Activated CD4-positive, alpha-beta memory T cell treated with anti-CD3 and anti-CD28 coated beads, Interleukin-2, amount 10 ng/mL, durations not matched to agents 7 days and 5 days (primary cell): Measurements from ENCODE around the gene TMEM219. TPM values are rescaled to one million over a fixed set of nuclear protein-coding genes. Genes with fewer than 3 reads are reported as not detected.

Experiments used
- CTCF ChIA-PET: fragments of 350-600 bp; sonication (Branson Sonifier 250); formaldehyde crosslinking; loops from one replicate; lab custom pipeline; 2021; ENCODE audit warnings: antibody characterized with exemption, inconsistent platforms; lab: Charles Lee
- POLR2A ChIA-PET: fragments of 350-600 bp; sonication (Branson Sonifier 250); formaldehyde crosslinking; loops from one replicate; lab custom pipeline; 2021; ENCODE audit warnings: antibody characterized with exemption; lab: Charles Lee
- DNase-seq: peaks from one replicate; pipeline ENCODE4 v3.0.0-alpha.2; 2020
- H3K27ac Mint-ChIP-seq: one replicate; pipeline ENCODE4 v1.8.0; 2021; ENCODE audit warnings: mild to moderate bottlenecking, mixed read lengths
- H3K27me3 Mint-ChIP-seq: one replicate; pipeline ENCODE4 v1.8.0; 2021; ENCODE audit warnings: mixed read lengths
- H3K36me3 Mint-ChIP-seq: one replicate; pipeline ENCODE4 v1.8.0; 2021; ENCODE audit warnings: low read depth, mixed read lengths
- H3K4me1 Mint-ChIP-seq: one replicate; pipeline ENCODE4 v1.8.0; 2021; ENCODE audit warnings: mixed read lengths
- H3K4me3 Mint-ChIP-seq: one replicate; pipeline ENCODE4 v1.8.0; 2021; ENCODE audit warnings: mild to moderate bottlenecking, mixed read lengths
- H3K9me3 Mint-ChIP-seq: one replicate; pipeline ENCODE4 v1.8.0; 2021; ENCODE audit warnings: mixed read lengths
- total RNA-seq, 2 experiments: library from RNA; stranded (reverse); gene quantifications; one replicate each; pipeline ENCODE4 v1.2.3, GENCODE V29; 2021

TMEM219 gene
- total RNA-seq, 2 experiments from 2014 or later = 68.9 to 78.7 TPM

DNA sequence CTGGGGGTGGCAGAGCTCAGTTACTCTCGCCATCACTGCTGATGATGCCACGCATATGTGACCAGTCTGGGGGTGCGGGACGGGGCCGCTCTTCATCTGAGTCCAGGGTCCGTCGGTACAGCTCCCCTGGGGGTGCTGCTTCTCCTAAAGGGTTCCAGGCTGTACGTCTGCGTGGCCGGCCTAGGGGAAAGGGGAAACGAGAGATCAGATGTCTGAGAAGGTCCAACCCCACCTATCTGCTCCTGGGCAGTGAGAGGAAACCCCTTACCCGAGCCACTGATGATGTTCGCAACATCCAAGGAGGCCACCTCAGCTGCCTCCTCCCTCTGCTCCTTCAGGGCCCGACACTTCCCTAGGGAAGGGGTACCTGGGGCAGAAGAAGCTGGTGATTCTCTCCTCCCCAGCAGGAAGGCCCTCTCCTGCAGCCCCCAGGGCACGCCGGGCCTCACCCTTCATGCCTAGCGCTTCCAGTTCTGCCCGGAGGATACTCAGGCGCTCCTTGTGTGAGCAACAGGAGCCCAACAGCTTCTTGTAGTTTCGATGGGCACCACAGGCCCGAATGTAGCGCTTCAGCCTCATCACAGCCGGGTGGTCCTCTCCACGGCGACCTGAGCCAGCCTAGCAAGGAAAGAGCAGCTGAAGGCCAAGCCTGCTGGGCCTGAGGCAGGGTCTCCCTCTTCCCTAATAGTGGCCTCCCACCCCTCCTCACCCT lies 31.5 kb downstream of the TMEM219 start:
- Mint-ChIP-seq H3K27me3 (no peaks in the 10 kb centered on the region), H3K9me3 (no peaks in the 10 kb centered on the region), H3K4me3 (no peak overlapping the region), H3K27ac (peak overlapping the region; percentile 98), H3K36me3 (peaks cover 59% of the 10 kb centered on the region), H3K4me1 (peaks cover 33% of the 10 kb centered on the region)
- ChIA-PET CTCF (interaction anchor here (1.0 kb wide), 1 partner anchor 39 kb away, joined by 5 read pairs; no protein-coding TSS in a partner anchor), POLR2A (interaction anchor here (0.7 to 5.1 kb wide), 12 partner anchors 9 to 191 kb away, joined by 3 to 99 read pairs (median 3); partner anchors contain the start of genes ALDOA, CDIPT, MVP and TAOK2)
- no peak for DNase-seq

DNA sequence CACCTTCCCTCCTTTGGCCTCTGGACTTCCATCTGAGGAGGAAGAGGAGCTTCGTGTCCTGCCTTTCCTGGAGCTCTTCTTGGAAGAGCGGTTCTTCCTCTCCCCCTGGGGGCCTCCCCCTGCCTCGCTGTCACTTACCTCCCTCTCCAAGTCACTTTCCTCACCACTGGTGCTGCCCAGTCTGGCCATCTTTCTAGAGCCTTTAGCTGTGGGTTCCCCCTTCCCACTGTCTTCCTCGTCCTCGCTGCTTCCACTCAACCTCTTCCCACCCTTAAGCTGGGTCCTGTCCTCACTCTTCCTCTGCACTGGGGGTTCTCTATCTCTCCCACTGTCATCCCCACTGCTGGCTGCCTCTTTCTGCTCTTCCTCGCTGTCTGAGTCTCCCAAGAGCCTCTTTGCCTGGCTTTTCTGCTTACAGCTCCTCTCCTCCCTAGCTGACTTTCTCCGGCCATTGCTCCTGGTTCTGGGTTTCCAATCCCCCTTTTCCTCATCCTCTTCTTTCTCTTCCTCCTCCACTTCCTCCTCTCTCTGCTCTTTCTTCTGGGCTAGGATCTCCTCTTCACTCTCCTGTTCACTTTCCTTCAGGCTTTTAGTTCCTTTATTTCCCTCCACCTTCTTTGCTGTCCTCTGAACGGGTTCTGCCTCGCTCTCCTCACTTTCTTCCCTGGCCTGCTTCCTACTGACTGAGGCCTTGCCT lies 32.2 kb downstream of the TMEM219 start:
- POLR2A ChIA-PET = interaction anchor here (0.7 to 5.1 kb wide), 12 partner anchors 10 to 294 kb away, joined by 3 to 99 read pairs (median 3); partner anchors contain the start of genes ALDOA, CDIPT, KCTD13 and MVP
- no peaks in the 10 kb centered on the region for H3K9me3 Mint-ChIP-seq
- H3K36me3 Mint-ChIP-seq = peaks cover 60% of the 10 kb centered on the region
- no peaks in the 10 kb centered on the region for H3K27me3 Mint-ChIP-seq
- CTCF ChIA-PET = interaction anchor here (1.0 to 1.6 kb wide), 2 partner anchors 38 to 209 kb away, joined by 3 to 5 read pairs; no protein-coding TSS in a partner anchor
- peaks cover 37% of the 10 kb centered on the region for H3K4me1 Mint-ChIP-seq
- no peak for DNase-seq
- H3K4me3 Mint-ChIP-seq = peak overlapping the region; percentile 94
- H3K27ac Mint-ChIP-seq = peak overlapping the region; percentile 98

DNA sequence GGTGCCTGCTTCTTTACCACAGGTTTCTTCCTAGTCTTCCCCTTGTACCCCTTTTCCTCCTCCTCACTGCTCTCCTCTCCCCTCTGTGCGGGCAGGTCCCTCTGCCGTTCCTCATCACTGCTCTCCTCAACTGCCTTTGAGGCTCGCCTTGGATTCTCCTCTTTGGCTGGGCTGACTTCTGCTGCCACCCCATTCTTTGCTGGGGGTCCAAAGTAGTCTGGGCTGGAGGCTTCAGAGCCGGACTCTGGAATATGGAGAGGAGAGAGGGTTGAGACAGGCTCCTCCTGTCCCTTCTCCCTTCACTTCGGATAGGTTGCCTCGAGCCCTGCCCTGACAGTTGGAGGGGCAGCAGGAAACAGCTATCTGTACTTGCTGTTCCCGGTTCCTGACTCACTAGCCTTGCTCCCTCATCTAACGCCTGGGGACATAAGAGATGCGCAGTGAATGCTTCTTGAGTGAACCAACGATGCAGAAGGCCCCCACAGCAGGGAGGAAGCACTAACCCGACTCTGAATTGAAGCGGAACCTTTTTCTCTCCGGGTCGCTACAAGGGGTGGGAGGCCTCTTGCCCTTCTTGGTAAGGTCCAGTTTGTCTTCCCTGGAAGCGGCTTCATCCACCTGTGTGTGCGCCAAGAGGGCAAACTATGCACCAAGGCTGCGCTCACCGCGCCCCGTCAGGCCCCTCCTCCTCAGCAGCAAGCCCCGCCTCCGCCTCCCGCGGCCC lies 32.9 kb downstream of the TMEM219 start:
- Mint-ChIP-seq H3K4me1 (peaks cover 44% of the 10 kb centered on the region), H3K9me3 (no peaks in the 10 kb centered on the region), H3K4me3 (peak overlapping the region; percentile 94), H3K36me3 (peaks cover 65% of the 10 kb centered on the region), H3K27me3 (no peaks in the 10 kb centered on the region), H3K27ac (peak overlapping the region; percentile 98)
- ChIA-PET POLR2A (interaction anchor here (0.5 to 5.1 kb wide), 27 partner anchors 10 to 1133 kb away, joined by 3 to 99 read pairs (median 4); partner anchors contain the start of genes ALDOA, ASPHD1, CDIPT and CORO1A), CTCF (interaction anchor here (0.8 to 2.8 kb wide), 4 partner anchors 33 to 293 kb away, joined by 3 to 9 read pairs (median 3); partner anchors contain the start of genes PAGR1 and TMEM219)
- peak; percentile 81 for DNase-seq

DNA sequence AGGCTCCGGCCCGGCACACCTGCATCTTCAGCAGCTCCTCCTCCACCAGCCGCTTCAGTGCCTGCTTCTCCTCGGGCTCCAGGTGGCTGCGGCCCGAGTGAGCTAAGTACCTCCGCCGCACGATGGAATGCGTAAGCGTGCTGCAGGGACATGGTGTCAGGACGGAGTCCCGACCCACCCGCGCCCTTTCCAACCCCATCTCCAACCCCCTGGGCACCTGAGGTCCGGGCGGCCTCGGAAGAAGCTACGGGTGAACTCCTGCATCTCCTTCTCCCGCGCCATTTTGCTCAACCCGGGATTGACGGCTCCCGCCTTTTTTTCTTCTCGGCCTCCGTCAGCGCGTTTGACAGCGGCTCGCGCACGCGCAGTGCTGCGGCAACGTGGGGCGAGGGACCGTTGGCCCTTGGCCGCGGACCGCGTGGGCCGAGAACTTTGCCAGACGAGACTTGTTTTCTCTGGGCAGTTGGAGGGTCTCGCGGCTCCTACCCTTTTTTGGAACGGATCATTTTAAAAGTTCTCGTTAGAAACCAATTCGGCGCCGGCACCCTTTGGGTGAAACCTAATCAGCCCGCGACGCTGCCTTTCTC lies 33.5 kb downstream of the TMEM219 start, which contains the start of gene HIRIP3:
TSS of gene HIRIP3 (minus strand) at position 294 of the 587 bp plus-strand sequence. CDS start at position 282, 12 bp downstream.
- H3K4me3 Mint-ChIP-seq = peak within 1 kb of the TSS; percentile 94
- H3K27ac Mint-ChIP-seq = peak within 1 kb of the TSS; percentile 98
- H3K9me3 Mint-ChIP-seq = no peaks in the 10 kb centered on the region
- H3K36me3 Mint-ChIP-seq = peaks cover 64% of the 10 kb centered on the region
- CTCF ChIA-PET = interaction anchor here (0.8 to 2.8 kb wide), 5 partner anchors 34 to 293 kb away, joined by 3 to 9 read pairs (median 3); partner anchors contain the start of genes CDIPT, PAGR1 and TMEM219
- DNase-seq = peak; percentile 90
- H3K27me3 Mint-ChIP-seq = no peaks in the 10 kb centered on the region
- H3K4me1 Mint-ChIP-seq = peaks cover 45% of the 10 kb centered on the region
- POLR2A ChIA-PET = interaction anchor here (0.5 to 5.1 kb wide), 27 partner anchors 9 to 1134 kb away, joined by 3 to 99 read pairs (median 4); partner anchors contain the start of genes ALDOA, ASPHD1, CDIPT and CORO1A

DNA sequence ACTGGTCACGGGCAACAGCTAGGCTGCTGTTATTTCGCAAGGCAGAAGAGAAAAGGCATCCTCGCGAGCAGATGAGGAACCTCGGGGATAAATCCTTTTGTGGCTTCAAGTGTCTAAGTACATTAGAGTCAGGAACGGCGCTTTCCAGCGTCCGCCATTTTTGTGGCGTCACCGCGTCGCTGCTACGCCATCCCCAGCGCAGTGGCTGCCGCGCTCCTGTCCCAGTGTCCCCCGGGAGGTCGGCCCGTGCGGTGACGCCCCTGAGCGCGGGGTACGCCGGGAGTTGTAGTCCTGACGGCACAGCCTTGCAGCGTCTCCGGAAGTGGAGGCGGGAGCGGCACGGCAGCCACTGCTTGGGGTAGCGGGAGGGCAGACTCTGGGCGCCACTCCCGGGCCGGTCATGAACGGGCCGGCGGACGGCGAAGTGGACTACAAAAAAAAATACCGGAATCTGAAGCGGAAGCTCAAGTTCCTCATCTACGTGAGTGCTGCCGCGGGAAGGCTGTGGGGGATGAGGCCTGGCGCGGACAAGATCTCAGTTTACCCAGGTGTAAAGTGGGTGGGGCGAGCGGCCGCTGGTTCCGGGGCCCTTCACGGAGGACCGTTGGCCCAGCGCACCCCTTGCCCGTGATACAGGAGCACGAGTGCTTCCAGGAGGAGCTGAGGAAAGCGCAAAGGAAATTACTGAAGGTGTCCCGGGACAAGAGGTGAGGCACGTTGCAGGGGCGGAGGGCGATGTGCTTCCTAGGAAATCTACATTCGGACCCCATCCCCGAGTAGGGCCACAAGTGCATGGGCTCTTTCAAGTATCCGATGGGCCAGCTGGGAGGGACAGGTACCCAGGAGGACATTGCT lies 34.3 kb downstream of the TMEM219 start, which contains the start of gene INO80E:
TSS of gene INO80E (plus strand) at position 331 of the 855 bp plus-strand sequence. CDS start at position 401, 70 bp downstream.
- Mint-ChIP-seq H3K4me1 (peaks cover 45% of the 10 kb centered on the region), H3K27me3 (no peaks in the 10 kb centered on the region), H3K9me3 (no peaks in the 10 kb centered on the region), H3K27ac (peak within 1 kb of the TSS; percentile 98), H3K36me3 (peaks cover 61% of the 10 kb centered on the region), H3K4me3 (peak within 1 kb of the TSS; percentile 94)
- ChIA-PET POLR2A (interaction anchor here (0.6 to 5.1 kb wide), 20 partner anchors 9 to 1134 kb away, joined by 3 to 99 read pairs (median 6); partner anchors contain the start of genes ALDOA, ASPHD1, FBRS and KCTD13), CTCF (interaction anchor here (1.2 to 2.8 kb wide), 5 partner anchors 9 to 211 kb away, joined by 3 to 9 read pairs (median 4); partner anchors contain the start of genes CDIPT, PAGR1 and TMEM219)
- peak; percentile 100 for DNase-seq

DNA sequence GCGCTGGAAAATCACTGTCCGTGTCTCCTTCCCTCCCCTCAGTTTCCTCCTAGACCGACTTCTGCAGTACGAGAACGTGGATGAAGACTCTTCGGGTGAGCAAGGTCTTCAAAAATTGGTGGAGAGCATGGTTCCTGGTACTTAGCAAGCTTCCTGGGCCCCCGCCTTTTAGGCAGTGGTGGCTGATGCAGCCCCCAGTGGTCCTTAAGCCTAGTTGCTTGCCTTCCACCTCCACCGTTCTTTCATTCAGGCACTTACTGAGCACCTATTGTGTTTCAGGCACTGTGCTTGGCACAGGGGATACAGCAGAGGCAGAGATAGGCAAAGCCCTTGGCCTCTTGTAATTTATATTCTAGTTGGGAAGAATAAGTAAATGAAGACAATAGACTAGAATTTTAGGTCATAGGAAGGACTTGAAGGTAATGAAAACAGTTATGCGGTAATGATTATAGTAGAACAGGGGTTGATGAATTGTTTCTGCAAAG lies 34.9 kb downstream of the TMEM219 start:
- Mint-ChIP-seq H3K9me3 (no peaks in the 10 kb centered on the region), H3K4me3 (peak overlapping the region; percentile 94), H3K27me3 (no peaks in the 10 kb centered on the region), H3K36me3 (peaks cover 62% of the 10 kb centered on the region), H3K27ac (peak overlapping the region; percentile 98), H3K4me1 (peaks cover 45% of the 10 kb centered on the region)
- CTCF ChIA-PET = interaction anchor here (0.6 to 2.8 kb wide), 7 partner anchors 9 to 297 kb away, joined by 3 to 9 read pairs (median 4); partner anchors contain the start of genes CDIPT and PAGR1
- DNase-seq = no peak
- POLR2A ChIA-PET = interaction anchor here (0.6 to 5.1 kb wide), 12 partner anchors 8 to 189 kb away, joined by 3 to 99 read pairs (median 14); partner anchors contain the start of genes ALDOA, ASPHD1, KCTD13 and MAZ

DNA sequence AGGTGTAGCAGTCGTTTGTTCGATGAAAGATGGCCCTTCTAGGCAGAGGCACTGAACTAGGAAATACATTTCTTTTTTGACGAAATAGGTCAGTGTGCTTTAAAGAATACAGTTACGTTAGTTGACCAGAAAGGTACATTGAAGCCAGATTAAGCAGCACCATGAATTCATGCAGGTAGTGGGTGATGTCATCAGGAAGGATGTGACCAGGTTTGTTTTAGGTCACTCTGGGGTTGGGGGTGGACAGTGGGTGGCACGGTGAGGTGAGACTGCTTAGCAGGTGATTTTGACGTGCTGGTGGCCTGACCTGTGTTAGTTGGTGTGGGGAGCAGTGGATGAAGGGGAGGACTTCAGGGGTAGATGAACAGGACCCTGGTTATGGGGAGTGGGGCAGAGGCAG lies 37.7 kb downstream of the TMEM219 start:
- POLR2A ChIA-PET = interaction anchor here (1.6 kb wide), 1 partner anchor 74 kb away, joined by 3 read pairs; the partner anchor contains the start of gene KCTD13
- Mint-ChIP-seq H3K4me1 (peaks cover 35% of the 10 kb centered on the region), H3K27ac (peak overlapping the region; percentile 28), H3K4me3 (no peak overlapping the region), H3K9me3 (no peaks in the 10 kb centered on the region), H3K27me3 (no peaks in the 10 kb centered on the region), H3K36me3 (peaks cover 59% of the 10 kb centered on the region)
- CTCF ChIA-PET = interaction anchor here (0.6 to 1.2 kb wide), 2 partner anchors 32 to 42 kb away, joined by 4 read pairs; partner anchors contain the start of gene TLCD3B
- no peak for DNase-seq

DNA sequence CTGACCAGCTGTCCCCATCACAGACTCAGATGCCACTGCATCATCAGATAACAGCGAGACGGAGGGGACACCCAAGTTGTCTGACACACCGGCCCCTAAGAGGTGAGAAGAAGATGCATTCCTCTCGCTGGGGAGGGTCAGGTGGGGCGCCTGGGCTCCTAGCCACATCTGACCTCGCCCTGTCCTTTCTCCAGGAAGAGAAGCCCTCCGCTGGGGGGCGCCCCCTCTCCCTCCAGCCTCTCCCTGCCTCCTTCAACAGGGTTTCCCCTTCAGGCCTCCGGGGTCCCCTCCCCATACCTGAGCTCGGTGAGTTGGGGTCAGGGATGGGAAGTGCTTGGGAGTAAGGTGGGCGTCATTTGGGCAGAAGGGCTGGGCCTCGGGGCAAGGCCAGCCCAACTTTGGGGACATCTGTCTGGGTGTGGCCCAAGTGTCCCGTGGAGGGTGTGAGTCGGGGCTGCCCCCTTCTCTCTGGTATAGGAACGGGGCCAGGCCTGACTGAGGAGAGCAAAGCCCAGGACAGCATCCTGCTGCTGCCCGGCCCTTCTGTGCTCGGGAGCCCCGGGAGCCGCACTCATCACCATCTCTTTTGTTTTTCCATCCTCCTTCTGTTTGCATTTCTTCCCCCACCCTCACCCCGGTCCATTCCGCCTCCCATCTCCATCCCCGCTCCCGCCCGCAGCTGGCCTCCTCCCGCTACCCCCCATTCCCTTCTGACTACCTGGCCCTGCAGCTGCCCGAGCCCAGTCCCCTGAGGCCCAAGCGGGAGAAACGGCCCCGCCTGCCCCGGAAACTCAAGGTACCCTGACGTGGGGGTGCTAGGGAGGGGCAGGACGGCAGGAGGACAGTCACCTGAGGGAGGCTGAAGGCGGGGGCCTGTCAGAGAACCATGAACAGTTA lies 39.1 kb downstream of the TMEM219 start:
- ChIA-PET POLR2A (interaction anchor here (1.6 kb wide), 1 partner anchor 75 kb away, joined by 3 read pairs; the partner anchor contains the start of gene KCTD13), CTCF (interaction anchor here (1.2 kb wide), 1 partner anchor 31 kb away, joined by 4 read pairs; the partner anchor contains the start of gene TLCD3B)

DNA sequence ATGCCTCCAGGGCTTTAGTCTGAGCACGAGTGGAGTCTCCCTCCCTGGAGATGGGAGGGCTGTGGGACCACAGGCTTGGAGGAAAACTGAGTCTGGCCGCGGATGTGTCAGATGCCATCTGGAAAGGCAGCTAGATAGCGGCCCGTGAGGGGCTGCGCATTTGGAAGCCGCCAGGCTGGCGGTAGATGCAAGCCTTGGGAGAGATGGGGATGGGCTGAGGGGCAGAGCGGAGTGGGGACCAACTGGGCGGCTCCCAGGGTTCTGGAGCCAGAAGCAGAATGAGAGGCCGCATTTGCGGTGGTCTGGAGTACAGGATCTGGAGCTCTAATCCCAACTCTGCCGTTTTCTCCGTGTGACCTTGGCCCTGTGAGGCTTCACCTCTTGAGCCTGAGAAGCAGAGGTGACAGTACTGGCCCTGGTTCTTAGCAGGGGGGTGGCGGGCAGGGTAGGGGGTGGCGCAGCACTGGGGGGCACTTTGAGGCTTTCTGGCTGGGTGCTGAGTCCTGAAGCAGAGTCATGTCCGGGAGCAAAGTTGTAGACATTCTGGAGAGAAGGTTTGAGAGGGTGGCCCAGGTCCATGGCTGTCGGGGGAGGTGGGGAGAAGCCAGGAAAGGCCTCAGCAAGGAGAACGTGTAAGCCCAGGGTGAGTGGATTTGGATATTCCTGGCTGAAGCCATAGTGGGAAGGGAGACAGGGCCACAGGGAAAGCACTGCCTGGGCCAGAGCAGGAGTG lies 40.9 kb downstream of the TMEM219 start:
- no peak overlapping the region for H3K4me3 Mint-ChIP-seq
- CTCF ChIA-PET = interaction anchor here (1.3 kb wide), 1 partner anchor 154 kb away, joined by 3 read pairs; no protein-coding TSS in a partner anchor

More for the DNA sequence above, 39.1 kb downstream of the TMEM219 start:
- no peak overlapping the region for H3K4me3 Mint-ChIP-seq
- H3K36me3 Mint-ChIP-seq = peaks cover 46% of the 10 kb centered on the region
- no peak for DNase-seq
- no peaks in the 10 kb centered on the region for H3K9me3 Mint-ChIP-seq
- H3K4me1 Mint-ChIP-seq = peaks cover 29% of the 10 kb centered on the region
- no peaks in the 10 kb centered on the region for H3K27me3 Mint-ChIP-seq
- no peak overlapping the region for H3K27ac Mint-ChIP-seq

More for the DNA sequence above, 40.9 kb downstream of the TMEM219 start:
- Mint-ChIP-seq H3K4me1 (peaks cover 16% of the 10 kb centered on the region), H3K27ac (no peak overlapping the region), H3K9me3 (no peaks in the 10 kb centered on the region), H3K36me3 (peaks cover 36% of the 10 kb centered on the region), H3K27me3 (no peaks in the 10 kb centered on the region)
- POLR2A ChIA-PET = interaction anchor here (1.3 to 1.4 kb wide), 2 partner anchors 10 to 41 kb away, joined by 3 to 4 read pairs; partner anchors contain the start of gene TMEM219
- DNase-seq = no peak
